ENCODE results near the gene CRIM1.

DNA sequence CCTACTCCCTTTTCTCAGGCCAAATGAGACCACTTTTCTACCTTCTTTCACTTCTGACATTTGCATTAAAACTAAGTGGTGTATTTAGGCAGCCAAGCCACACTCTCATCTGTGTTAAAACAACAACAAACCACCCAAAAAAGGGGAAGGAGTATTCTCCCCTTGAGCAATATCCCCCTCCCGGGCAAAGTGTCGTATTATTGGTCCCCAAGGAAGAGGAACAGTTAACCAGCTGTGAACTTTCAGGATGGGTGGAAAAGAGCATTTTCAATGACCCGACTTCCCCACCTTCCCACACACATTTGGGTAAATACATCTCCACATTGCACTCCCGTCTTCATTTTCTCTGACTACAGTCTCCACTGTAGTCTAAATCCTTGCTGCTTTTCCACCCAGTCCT, 198.1 kb downstream of the CRIM1 start:
- TF ChIP-seq, protein P1, sequence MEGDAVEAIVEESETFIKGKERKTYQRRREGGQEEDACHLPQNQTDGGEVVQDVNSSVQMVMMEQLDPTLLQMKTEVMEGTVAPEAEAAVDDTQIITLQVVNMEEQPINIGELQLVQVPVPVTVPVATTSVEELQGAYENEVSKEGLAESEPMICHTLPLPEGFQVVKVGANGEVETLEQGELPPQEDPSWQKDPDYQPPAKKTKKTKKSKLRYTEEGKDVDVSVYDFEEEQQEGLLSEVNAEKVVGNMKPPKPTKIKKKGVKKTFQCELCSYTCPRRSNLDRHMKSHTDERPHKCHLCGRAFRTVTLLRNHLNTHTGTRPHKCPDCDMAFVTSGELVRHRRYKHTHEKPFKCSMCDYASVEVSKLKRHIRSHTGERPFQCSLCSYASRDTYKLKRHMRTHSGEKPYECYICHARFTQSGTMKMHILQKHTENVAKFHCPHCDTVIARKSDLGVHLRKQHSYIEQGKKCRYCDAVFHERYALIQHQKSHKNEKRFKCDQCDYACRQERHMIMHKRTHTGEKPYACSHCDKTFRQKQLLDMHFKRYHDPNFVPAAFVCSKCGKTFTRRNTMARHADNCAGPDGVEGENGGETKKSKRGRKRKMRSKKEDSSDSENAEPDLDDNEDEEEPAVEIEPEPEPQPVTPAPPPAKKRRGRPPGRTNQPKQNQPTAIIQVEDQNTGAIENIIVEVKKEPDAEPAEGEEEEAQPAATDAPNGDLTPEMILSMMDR (IDR thresholded peaks at IDR 0.05), result no peak
- TF ChIP-seq POLR2A (IDR thresholded peaks at IDR 0.05), result no peak

Measured in lower leg skin (tissue), 3 donors.